Measurements from ENCODE around the gene SDR42E1.

DNA sequence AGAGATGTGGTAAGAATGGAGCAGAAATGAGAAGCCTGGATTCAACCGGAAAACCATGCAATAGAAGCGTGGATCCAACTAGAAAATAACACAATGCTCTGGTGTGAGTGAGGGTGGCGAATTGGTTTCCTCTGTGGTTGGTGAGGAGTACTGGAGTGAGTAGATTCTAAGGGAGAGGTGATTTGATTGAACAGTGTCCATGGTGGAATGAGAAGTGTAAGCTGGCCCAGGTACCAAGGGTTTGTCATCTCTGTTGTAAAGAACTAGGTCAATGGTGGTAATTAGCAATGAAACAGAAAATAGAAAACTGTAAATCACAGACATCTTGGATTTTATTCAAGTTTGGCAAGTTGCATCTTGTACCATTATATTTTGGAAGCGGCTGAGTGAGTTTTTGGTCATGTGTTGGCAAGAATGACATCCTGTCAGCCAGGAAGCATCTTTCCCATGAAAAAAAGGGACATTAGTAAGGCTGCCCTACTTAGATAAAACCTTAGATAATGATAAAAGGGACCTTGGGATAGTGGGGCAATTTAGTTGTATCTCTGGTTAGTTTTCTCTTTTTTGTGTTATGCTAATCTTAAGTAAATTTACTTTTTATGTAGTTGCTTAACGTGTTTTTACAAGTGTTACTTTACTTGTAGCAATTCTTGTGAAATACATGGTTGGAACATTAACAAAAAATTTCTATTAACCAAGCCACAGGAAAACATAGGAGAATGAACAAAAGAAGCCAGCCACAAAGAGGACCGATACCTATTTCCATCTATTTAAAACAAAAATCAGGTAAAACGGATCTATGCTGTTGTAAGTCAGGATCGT, 44.7 kb upstream of the SDR42E1 start:
- TF ChIP-seq, protein P1, sequence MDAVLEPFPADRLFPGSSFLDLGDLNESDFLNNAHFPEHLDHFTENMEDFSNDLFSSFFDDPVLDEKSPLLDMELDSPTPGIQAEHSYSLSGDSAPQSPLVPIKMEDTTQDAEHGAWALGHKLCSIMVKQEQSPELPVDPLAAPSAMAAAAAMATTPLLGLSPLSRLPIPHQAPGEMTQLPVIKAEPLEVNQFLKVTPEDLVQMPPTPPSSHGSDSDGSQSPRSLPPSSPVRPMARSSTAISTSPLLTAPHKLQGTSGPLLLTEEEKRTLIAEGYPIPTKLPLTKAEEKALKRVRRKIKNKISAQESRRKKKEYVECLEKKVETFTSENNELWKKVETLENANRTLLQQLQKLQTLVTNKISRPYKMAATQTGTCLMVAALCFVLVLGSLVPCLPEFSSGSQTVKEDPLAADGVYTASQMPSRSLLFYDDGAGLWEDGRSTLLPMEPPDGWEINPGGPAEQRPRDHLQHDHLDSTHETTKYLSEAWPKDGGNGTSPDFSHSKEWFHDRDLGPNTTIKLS (IDR thresholded peaks at IDR 0.05; ENCODE audit: borderline replicate concordance, low read depth), result no peak
- TF ChIP-seq ZC3H4 (CRISPR knock-in tag; IDR thresholded peaks at IDR 0.05; ENCODE audit: borderline replicate concordance) (no peak), POLR2AphosphoS5 (IDR thresholded peaks at IDR 0.05; ENCODE audit: control insufficient read depth, insufficient read depth, low read depth, low read length) (no peak), SMARCA4 (IDR thresholded peaks at IDR 0.05) (no peak), BRF1 (IDR thresholded peaks at IDR 0.05; ENCODE audit: borderline replicate concordance, extremely low read depth, insufficient read length) (no peak), MAZ (CRISPR knock-in tag; conservative IDR thresholded peaks at IDR 0.05 in 1 of 2, IDR thresholded peaks at IDR 0.05 in 1 of 2) (no peak), JUN (IDR thresholded peaks at IDR 0.05; ENCODE audit: borderline replicate concordance, low read depth, low read length) (no peak), JUN (CRISPR knock-in tag; IDR thresholded peaks at IDR 0.05; ENCODE audit: borderline replicate concordance) (no peak), SIN3A (IDR thresholded peaks at IDR 0.05; ENCODE audit: borderline replicate concordance in 2 of 2, control insufficient read depth in 1 of 2, low read depth in 2 of 2, low read length in 2 of 2) (no peak), WHSC1 (IDR thresholded peaks at IDR 0.05; ENCODE audit: low read length) (no peak)
- TF ChIP-seq, protein P2, sequence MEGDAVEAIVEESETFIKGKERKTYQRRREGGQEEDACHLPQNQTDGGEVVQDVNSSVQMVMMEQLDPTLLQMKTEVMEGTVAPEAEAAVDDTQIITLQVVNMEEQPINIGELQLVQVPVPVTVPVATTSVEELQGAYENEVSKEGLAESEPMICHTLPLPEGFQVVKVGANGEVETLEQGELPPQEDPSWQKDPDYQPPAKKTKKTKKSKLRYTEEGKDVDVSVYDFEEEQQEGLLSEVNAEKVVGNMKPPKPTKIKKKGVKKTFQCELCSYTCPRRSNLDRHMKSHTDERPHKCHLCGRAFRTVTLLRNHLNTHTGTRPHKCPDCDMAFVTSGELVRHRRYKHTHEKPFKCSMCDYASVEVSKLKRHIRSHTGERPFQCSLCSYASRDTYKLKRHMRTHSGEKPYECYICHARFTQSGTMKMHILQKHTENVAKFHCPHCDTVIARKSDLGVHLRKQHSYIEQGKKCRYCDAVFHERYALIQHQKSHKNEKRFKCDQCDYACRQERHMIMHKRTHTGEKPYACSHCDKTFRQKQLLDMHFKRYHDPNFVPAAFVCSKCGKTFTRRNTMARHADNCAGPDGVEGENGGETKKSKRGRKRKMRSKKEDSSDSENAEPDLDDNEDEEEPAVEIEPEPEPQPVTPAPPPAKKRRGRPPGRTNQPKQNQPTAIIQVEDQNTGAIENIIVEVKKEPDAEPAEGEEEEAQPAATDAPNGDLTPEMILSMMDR (IDR thresholded peaks at IDR 0.05 in 2 of 3, conservative IDR thresholded peaks at IDR 0.05 in 1 of 3; ENCODE audit: insufficient read depth in 2 of 3, low read depth in 1 of 3, low read length in 3 of 3), result no peak
